Osteoblast (primary cell): Measurements from ENCODE around the gene FMO3. TPM values are rescaled to one million over a fixed set of nuclear protein-coding genes. Genes with fewer than 3 reads are reported as not detected.

Experiments
- DNase-seq: peaks from one replicate; pipeline ENCODE4 v3.0.0; 2011; ENCODE audit warnings: low spot score, mixed read lengths; ENCODE audit not compliant: insufficient read length; ENCODE audit errors: missing footprints
- H2AFZ ChIP-seq: 2 replicates; pipeline ENCODE4 v1.6.0; 2011; ENCODE audit warnings: mild to moderate bottlenecking, low read length
- H3K27ac ChIP-seq: 2 replicates; pipeline ENCODE4 v1.5.1; 2011; ENCODE audit warnings: mild to moderate bottlenecking, low read depth, low read length, moderate library complexity
- H3K27me3 ChIP-seq: 2 replicates; pipeline ENCODE4 v1.6.0; 2012; ENCODE audit warnings: mild to moderate bottlenecking, control low read depth, inconsistent platforms, low read length, moderate library complexity; ENCODE audit not compliant: insufficient read depth
- H3K36me3 ChIP-seq: 2 replicates; pipeline ENCODE4 v1.5.1; 2011; ENCODE audit warnings: mild to moderate bottlenecking, low read length, control low read depth, moderate library complexity; ENCODE audit not compliant: insufficient read depth
- H3K4me1 ChIP-seq: 2 replicates; pipeline ENCODE4 v1.5.1; 2011; ENCODE audit warnings: mild to moderate bottlenecking, low read length, control low read depth, moderate library complexity; ENCODE audit not compliant: insufficient read depth
- H3K4me2 ChIP-seq: 2 replicates; pipeline ENCODE4 v1.6.0; 2011; ENCODE audit warnings: mild to moderate bottlenecking, low read length; ENCODE audit not compliant: insufficient read depth
- H3K4me3 ChIP-seq: fragments of 200-600 bp; sonication (generic); 3 replicates; pipeline ENCODE4 v1.5.1; 2012; ENCODE audit warnings: mild to moderate bottlenecking, low read length, inconsistent platforms; ENCODE audit not compliant: insufficient read depth
- H3K79me2 ChIP-seq: 2 replicates; pipeline ENCODE4 v1.6.0; 2012; ENCODE audit warnings: mild to moderate bottlenecking, low read length, control low read depth, inconsistent platforms; ENCODE audit not compliant: insufficient read depth
- H3K9me3 ChIP-seq: 2 replicates; pipeline ENCODE4 v1.5.1; 2011; ENCODE audit warnings: low read depth, low read length, control low read depth
- H4K20me1 ChIP-seq: 2 replicates; pipeline ENCODE4 v1.6.0; 2012; ENCODE audit warnings: mild to moderate bottlenecking, low read length, control low read depth; ENCODE audit not compliant: insufficient read depth
- total RNA-seq: library from RNA; depleted of rRNA; stranded (reverse); fragments of >200 nt; gene quantifications from 2 replicates; pipeline ENCODE4 v1.2.3, GENCODE V29; 2012
- TF ChIP-seq, protein P1 (sequence below): IDR thresholded peaks from 2 replicates; pipeline ENCODE4 v1.5.1; 2011; ENCODE audit warnings: mild to moderate bottlenecking, low read depth, low read length, moderate library complexity; ENCODE audit errors: extremely low read depth

The FMO3 gene
- total RNA-seq, 1 donor: 44.5 TPM

GRCh38 chr1:171081763-171082201 lies 8.9 kb upstream of the FMO3 start:
- H3K36me3 ChIP-seq: no peaks in the 10 kb centered on the region
- H3K4me1 ChIP-seq: no peaks in the 10 kb centered on the region
- H3K27me3 ChIP-seq: no peaks in the 10 kb centered on the region
- H3K27ac ChIP-seq: no peak overlapping the region
- no peak overlapping the region for H3K4me3 ChIP-seq
- H2AFZ ChIP-seq: peak overlapping the region; percentile 72
- no peaks in the 10 kb centered on the region for H3K9me3 ChIP-seq
- no peak overlapping the region for H3K4me2 ChIP-seq
- no peaks in the 10 kb centered on the region for H3K79me2 ChIP-seq
- DNase-seq: no peak
- TF ChIP-seq, protein P1, sequence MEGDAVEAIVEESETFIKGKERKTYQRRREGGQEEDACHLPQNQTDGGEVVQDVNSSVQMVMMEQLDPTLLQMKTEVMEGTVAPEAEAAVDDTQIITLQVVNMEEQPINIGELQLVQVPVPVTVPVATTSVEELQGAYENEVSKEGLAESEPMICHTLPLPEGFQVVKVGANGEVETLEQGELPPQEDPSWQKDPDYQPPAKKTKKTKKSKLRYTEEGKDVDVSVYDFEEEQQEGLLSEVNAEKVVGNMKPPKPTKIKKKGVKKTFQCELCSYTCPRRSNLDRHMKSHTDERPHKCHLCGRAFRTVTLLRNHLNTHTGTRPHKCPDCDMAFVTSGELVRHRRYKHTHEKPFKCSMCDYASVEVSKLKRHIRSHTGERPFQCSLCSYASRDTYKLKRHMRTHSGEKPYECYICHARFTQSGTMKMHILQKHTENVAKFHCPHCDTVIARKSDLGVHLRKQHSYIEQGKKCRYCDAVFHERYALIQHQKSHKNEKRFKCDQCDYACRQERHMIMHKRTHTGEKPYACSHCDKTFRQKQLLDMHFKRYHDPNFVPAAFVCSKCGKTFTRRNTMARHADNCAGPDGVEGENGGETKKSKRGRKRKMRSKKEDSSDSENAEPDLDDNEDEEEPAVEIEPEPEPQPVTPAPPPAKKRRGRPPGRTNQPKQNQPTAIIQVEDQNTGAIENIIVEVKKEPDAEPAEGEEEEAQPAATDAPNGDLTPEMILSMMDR: no peak
- no peaks in the 10 kb centered on the region for H4K20me1 ChIP-seq

- TF ChIP-seq, protein P1: no peak
- Histone ChIP-seq H2AFZ (no peak overlapping the region), H3K4me1 (no peaks in the 10 kb centered on the region), H3K79me2 (no peaks in the 10 kb centered on the region), H4K20me1 (no peaks in the 10 kb centered on the region), H3K27ac (no peak overlapping the region), H3K9me3 (no peaks in the 10 kb centered on the region), H3K4me2 (no peak overlapping the region), H3K36me3 (no peaks in the 10 kb centered on the region), H3K27me3 (no peaks in the 10 kb centered on the region), H3K4me3 (no peak overlapping the region)
- DNase-seq: no peak
These were observed 8.1 kb upstream of the FMO3 start for GRCh38 chr1:171082606-171083005.

DNA sequence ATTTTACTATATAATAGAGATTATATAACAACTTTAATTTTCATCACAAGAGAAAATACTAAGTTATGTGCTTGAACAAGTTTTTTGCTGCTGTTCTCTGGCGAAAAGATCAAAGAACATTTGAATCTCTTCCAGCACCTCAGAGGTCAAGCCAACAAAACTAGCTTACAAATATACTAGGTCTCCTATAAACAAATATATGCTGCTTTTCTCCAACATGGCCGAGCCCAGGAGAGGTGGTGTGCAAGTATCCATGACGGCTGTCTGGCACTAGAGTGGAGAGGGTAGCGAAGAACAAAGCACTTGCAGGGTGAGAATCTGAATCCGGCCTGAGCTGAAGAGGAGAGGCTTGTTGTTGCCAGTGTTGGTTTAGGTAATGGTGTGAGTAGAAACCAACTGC lies 7.5 kb upstream of the FMO3 start:
- Histone ChIP-seq H3K36me3 (no peaks in the 10 kb centered on the region), H3K9me3 (no peaks in the 10 kb centered on the region), H4K20me1 (no peaks in the 10 kb centered on the region), H3K4me3 (no peak overlapping the region), H3K27ac (no peak overlapping the region), H3K4me1 (no peaks in the 10 kb centered on the region), H3K27me3 (no peaks in the 10 kb centered on the region), H3K4me2 (no peak overlapping the region), H3K79me2 (no peaks in the 10 kb centered on the region), H2AFZ (no peak overlapping the region)
- TF ChIP-seq, protein P1: no peak
- DNase-seq: no peak

DNA sequence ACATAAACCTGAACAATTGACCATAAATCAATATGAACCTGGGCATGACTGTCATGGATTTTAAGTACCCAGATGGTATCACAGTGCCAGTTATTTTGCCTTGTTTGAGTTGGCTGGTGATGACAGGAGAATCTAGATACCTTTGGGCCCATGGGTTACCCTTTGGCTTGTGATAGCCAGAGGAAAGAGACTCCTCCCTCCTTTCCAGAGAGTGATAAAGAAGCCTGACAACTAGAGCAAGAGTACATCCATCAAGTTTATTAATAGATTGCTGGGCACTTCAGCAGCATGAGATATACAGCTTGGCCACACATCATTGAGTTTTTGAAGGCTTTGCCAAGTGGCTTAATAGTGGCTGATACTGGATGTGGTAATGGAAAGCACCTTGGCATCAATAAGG lies 6.6 kb upstream of the FMO3 start:
- H3K36me3 ChIP-seq: no peaks in the 10 kb centered on the region
- no peaks in the 10 kb centered on the region for H3K27me3 ChIP-seq
- no peak overlapping the region for H3K27ac ChIP-seq
- H3K4me3 ChIP-seq: no peak overlapping the region
- no peaks in the 10 kb centered on the region for H4K20me1 ChIP-seq
- H3K9me3 ChIP-seq: no peaks in the 10 kb centered on the region
- H3K4me2 ChIP-seq: no peak overlapping the region
- TF ChIP-seq, protein P1: no peak
- H2AFZ ChIP-seq: no peak overlapping the region
- H3K4me1 ChIP-seq: no peaks in the 10 kb centered on the region
- no peak for DNase-seq
- no peaks in the 10 kb centered on the region for H3K79me2 ChIP-seq
